Left ventricle myocardium inferior (tissue), 1 donor: Measurements from ENCODE around the gene RNF150. TPM values are rescaled to one million over a fixed set of nuclear protein-coding genes. Genes with fewer than 3 reads are reported as not detected.

ENCODE experiments used
- DNase-seq: peaks from one replicate; pipeline ENCODE4 v3.0.0-alpha.2; 2020
- H3K27ac ChIP-seq: fragments of 200-600 bp; replicated peaks from 2 replicates; pipeline ENCODE4 v1.8.0; 2021
- H3K27me3 ChIP-seq: fragments of 200-600 bp; 2 replicates; pipeline ENCODE4 v1.8.0; 2021; ENCODE audit warnings: low read depth
- H3K36me3 ChIP-seq: fragments of 200-600 bp; 2 replicates; pipeline ENCODE4 v1.8.0; 2021
- H3K4me1 ChIP-seq: fragments of 200-600 bp; 2 replicates; pipeline ENCODE4 v1.8.0; 2021
- H3K4me3 ChIP-seq: fragments of 200-600 bp; 2 replicates; pipeline ENCODE4 v1.8.0; 2021; ENCODE audit warnings: mild to moderate bottlenecking, moderate library complexity
- H3K9me3 ChIP-seq: fragments of 200-600 bp; replicated peaks from 2 replicates; pipeline ENCODE4 v1.8.0; 2021
- CTCF ChIP-seq: fragments of 200-600 bp; IDR thresholded peaks from 2 replicates; pipeline ENCODE4 v1.8.0; 2021; ENCODE audit warnings: antibody characterized with exemption, mild to moderate bottlenecking, borderline replicate concordance
- intact Hi-C: fragments of 100-400 bp; cut with micrococcal nuclease; formaldehyde crosslinking; loops from one replicate; pipeline ENCODE4 v1.11.0; 2022
- total RNA-seq: library from RNA; stranded (reverse); fragmentation: NEBNext Ultra II Directional; extraction: Animal tissue kit (Norgen Biotek cat#: 25700); gene quantifications from one replicate; pipeline ENCODE4 v1.2.1, GENCODE V29; 2021
- donor health status: DM: no; HTN: yes; CAD: no; lungs with severe emphysema.

RNF150 gene
- total RNA-seq, 1 donor from 2014 or later, result 68.0 TPM

GRCh38 chr4:141004823-141005222, 128.4 kb downstream of the RNF150 start:
- Histone ChIP-seq H3K4me3 (no peak overlapping the region), H3K27me3 (no peaks in the 10 kb centered on the region), H3K4me1 (peaks cover 26% of the 10 kb centered on the region), H3K27ac (peak overlapping the region; percentile 30), H3K9me3 (no peaks in the 10 kb centered on the region), H3K36me3 (no peaks in the 10 kb centered on the region)
- intact Hi-C loops, result no loop called here
- DNase-seq, result no peak
- no peak for TF ChIP-seq CTCF

- H3K4me3 ChIP-seq, result no peak overlapping the region
- TF ChIP-seq CTCF, result no peak
- H3K27ac ChIP-seq, result peak overlapping the region; percentile 86
- H3K27me3 ChIP-seq, result no peaks in the 10 kb centered on the region
- no peak for DNase-seq
- intact Hi-C loops, result no loop called here
- H3K4me1 ChIP-seq, result peaks cover 36% of the 10 kb centered on the region
- H3K36me3 ChIP-seq, result no peaks in the 10 kb centered on the region
- no peaks in the 10 kb centered on the region for H3K9me3 ChIP-seq
Measured at GRCh38 chr4:141003193-141003592, 130.1 kb downstream of the RNF150 start.

GRCh38 chr4:141002323-141002805, 130.9 kb downstream of the RNF150 start:
- Histone ChIP-seq H3K4me1 (peaks cover 36% of the 10 kb centered on the region), H3K36me3 (no peaks in the 10 kb centered on the region), H3K27me3 (no peaks in the 10 kb centered on the region), H3K27ac (peak overlapping the region; percentile 86), H3K4me3 (no peak overlapping the region), H3K9me3 (no peaks in the 10 kb centered on the region)
- no peak for DNase-seq
- intact Hi-C loops, result no loop called here
- TF ChIP-seq CTCF, result no peak

- no peak for DNase-seq
- no peak for TF ChIP-seq CTCF
- intact Hi-C loops, result no loop called here
- Histone ChIP-seq H3K27ac (no peak overlapping the region), H3K4me1 (peaks cover 45% of the 10 kb centered on the region), H3K9me3 (no peaks in the 10 kb centered on the region), H3K27me3 (no peaks in the 10 kb centered on the region), H3K4me3 (no peak overlapping the region), H3K36me3 (no peaks in the 10 kb centered on the region)
Measured at GRCh38 chr4:140996766-140997165, 136.5 kb downstream of the RNF150 start.

- Histone ChIP-seq H3K36me3 (no peaks in the 10 kb centered on the region), H3K9me3 (no peaks in the 10 kb centered on the region), H3K4me3 (no peak overlapping the region), H3K4me1 (peaks cover 41% of the 10 kb centered on the region), H3K27ac (peak overlapping the region; percentile 69), H3K27me3 (no peaks in the 10 kb centered on the region)
- DNase-seq, result peak; percentile 26
- TF ChIP-seq CTCF, result no peak
- intact Hi-C loops, result no loop called here
Measured at GRCh38 chr4:140995058-140995457, 138.2 kb downstream of the RNF150 start.
